HEK293T (cell line): ENCODE measurements around the gene NUDT17.
"Not testable (repeated sequence)": the region's sequence is repeated elsewhere in the genome, so short reads cannot be mapped to it uniquely, and the experiment has no call there.

Source experiments
- CTCF ChIA-PET: fragments of 350-600 bp; formaldehyde crosslinking; extraction: SDS; loops from one replicate; lab custom pipeline; 2021; ENCODE audit warnings: antibody characterized with exemption, inconsistent platforms; lab: Yijun Ruan, JAX
- POLR2A ChIA-PET: fragments of 350-600 bp; formaldehyde crosslinking; extraction: SDS; loops from one replicate; lab custom pipeline; 2020; ENCODE audit warnings: antibody characterized with exemption, inconsistent platforms; lab: Yijun Ruan, JAX
- DNase-seq: peaks from one replicate; pipeline ENCODE4 v3.0.0; 2012; ENCODE audit warnings: mixed read lengths; ENCODE audit errors: extremely low spot score
- ARNT ChIP-seq: fragments of 450-650 bp; IDR thresholded peaks from 2 replicates; pipeline ENCODE4 v1.6.1; 2017; ENCODE audit warnings: mild to moderate bottlenecking
- BHLHE40 ChIP-seq: fragments of 450-650 bp; IDR thresholded peaks from 2 replicates; pipeline ENCODE4 v1.6.1; 2016; ENCODE audit warnings: mild to moderate bottlenecking, moderate library complexity, borderline replicate concordance
- CTBP1 ChIP-seq: fragments of 450-650 bp; IDR thresholded peaks from 2 replicates; pipeline ENCODE4 v1.6.1; 2016; ENCODE audit warnings: borderline replicate concordance
- ELF4 ChIP-seq: fragments of 450-650 bp; IDR thresholded peaks from 2 replicates; pipeline ENCODE4 v1.6.1; 2017; ENCODE audit warnings: antibody characterized with exemption
- FOXA1 ChIP-seq: fragments of 450-650 bp; IDR thresholded peaks from 2 replicates; pipeline ENCODE4 v1.6.1; 2016; ENCODE audit warnings: mild to moderate bottlenecking
- FOXK2 ChIP-seq: fragments of 450-650 bp; IDR thresholded peaks from 2 replicates; pipeline ENCODE4 v1.6.1; 2016; ENCODE audit warnings: mild to moderate bottlenecking
- FOXM1 ChIP-seq: fragments of 450-650 bp; IDR thresholded peaks from 2 replicates; pipeline ENCODE4 v1.6.1; 2017; ENCODE audit warnings: mild to moderate bottlenecking, borderline replicate concordance
- HDGF ChIP-seq: fragments of 450-650 bp; IDR thresholded peaks from 2 replicates; pipeline ENCODE4 v1.6.1; 2017; ENCODE audit warnings: antibody characterized with exemption, borderline replicate concordance
- L3MBTL2 ChIP-seq: fragments of 450-650 bp; conservative IDR thresholded peaks from 2 replicates; pipeline ENCODE4 v1.6.1; 2016; ENCODE audit warnings: mild to moderate bottlenecking
- LEF1 ChIP-seq: fragments of 450-650 bp; IDR thresholded peaks from 2 replicates; pipeline ENCODE4 v1.6.1; 2017; ENCODE audit warnings: mild to moderate bottlenecking, borderline replicate concordance
- NFRKB ChIP-seq: fragments of 450-650 bp; IDR thresholded peaks from 2 replicates; pipeline ENCODE4 v1.6.1; 2016; ENCODE audit warnings: mild to moderate bottlenecking, moderate library complexity
- SP1 ChIP-seq: fragments of 450-650 bp; IDR thresholded peaks from 2 replicates; pipeline ENCODE4 v1.6.1; 2017
- SUZ12 ChIP-seq: fragments of 450-650 bp; IDR thresholded peaks from 2 replicates; pipeline ENCODE4 v1.6.1; 2016; ENCODE audit warnings: mild to moderate bottlenecking
- TARDBP ChIP-seq: fragments of 450-650 bp; IDR thresholded peaks from 2 replicates; pipeline ENCODE4 v1.6.1; 2016
- ZNF384 ChIP-seq: fragments of 450-650 bp; IDR thresholded peaks from 2 replicates; pipeline ENCODE4 v1.6.1; 2016
- TF ChIP-seq, protein P1 (sequence below): fragments of 450-650 bp; IDR thresholded peaks from 2 replicates; pipeline ENCODE4 v1.6.1; 2016

NUDT17 gene

DNA sequence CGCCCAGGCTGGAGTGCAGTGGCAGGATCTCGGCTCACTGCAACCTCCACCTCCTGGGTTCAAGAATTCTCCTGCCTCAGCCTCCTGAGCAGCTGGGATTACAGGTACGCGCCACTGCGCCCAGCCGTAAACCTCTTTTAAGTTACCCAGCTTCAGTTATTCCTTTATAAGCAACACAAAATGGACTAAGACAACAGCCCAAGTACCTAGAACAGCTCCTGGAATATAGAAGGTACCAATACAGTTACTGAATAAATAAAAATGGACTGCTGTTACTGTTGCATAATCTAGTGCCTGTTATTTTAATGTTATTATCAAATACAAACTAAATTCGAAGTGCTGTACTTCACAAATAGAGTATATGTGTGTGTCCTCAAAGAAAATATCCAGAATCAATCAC, 38.6 kb upstream of the NUDT17 start:
- ChIA-PET CTCF (no interaction called here), POLR2A (no interaction called here)
- DNase-seq: no peak
- TF ChIP-seq ELF4 (no peak), CTBP1 (no peak), NFRKB (no peak), HDGF (no peak), FOXM1 (no peak), FOXK2 (no peak), ARNT (no peak), FOXA1 (no peak), BHLHE40 (no peak), L3MBTL2 (no peak), TARDBP (no peak), SUZ12 (no peak), SP1 (no peak), ZNF384 (no peak)
- TF ChIP-seq, protein P1, sequence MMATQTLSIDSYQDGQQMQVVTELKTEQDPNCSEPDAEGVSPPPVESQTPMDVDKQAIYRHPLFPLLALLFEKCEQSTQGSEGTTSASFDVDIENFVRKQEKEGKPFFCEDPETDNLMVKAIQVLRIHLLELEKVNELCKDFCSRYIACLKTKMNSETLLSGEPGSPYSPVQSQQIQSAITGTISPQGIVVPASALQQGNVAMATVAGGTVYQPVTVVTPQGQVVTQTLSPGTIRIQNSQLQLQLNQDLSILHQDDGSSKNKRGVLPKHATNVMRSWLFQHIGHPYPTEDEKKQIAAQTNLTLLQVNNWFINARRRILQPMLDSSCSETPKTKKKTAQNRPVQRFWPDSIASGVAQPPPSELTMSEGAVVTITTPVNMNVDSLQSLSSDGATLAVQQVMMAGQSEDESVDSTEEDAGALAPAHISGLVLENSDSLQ: no peak

DNA sequence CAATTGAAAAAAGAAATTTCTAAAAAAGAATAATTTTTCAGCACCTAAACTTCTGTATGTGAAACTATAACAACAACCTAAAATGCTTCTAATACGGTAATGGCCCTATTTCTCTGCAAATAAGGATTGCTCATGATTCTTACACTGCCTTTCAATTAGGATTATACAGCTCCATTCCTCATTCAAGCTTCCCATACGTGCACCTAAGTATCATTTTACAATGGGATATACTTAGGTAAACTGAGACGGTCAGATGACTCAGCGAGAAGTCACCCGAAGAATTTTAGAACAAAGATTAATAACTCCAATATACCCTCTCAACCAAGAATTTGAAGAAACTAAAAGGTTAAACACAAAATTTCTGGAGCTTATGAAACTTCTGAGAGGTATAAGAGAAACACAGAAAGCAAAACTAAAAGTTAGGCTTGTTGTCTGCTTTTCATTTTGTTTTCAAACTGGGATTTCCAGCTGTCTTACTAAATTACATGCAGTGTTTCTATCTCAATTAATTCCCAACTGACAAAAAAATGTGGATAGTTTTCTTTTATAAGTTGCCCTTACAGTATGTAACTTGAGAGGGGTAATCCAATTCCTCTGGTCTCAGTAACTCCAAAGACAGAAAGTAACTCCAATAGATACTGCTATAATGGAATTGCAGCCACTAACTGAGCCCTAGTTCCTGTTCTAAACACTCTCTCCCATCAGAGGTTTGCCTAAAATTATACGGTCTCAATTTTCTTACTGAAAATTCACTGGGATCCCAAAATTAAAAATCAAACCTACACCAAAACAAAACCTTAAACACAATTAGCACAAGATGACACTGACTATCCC, 32.2 kb upstream of the NUDT17 start:
- DNase-seq, POLR2A ChIA-PET, CTCF ChIA-PET: not testable (repeated sequence)

DNA sequence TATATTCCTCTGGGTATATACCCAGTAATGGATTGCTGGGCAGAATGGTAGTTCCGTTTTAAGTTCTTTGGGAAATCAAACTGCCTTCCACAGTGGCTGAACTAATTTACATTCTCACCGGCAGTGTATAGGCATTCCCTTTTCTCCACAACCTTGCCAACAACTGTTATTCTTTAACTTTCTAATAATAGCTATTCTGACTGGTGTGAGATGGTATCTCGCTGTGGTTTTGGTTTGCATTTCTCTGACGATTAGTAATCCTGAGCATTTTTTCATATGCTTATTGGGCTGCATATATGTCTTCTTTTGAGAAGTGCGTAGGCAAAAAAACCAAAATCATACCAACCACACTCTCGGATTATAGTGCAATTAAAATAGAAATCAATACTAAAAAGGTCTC, 27.3 kb upstream of the NUDT17 start:
- DNase-seq, CTCF ChIA-PET, POLR2A ChIA-PET: not testable (repeated sequence)

DNA sequence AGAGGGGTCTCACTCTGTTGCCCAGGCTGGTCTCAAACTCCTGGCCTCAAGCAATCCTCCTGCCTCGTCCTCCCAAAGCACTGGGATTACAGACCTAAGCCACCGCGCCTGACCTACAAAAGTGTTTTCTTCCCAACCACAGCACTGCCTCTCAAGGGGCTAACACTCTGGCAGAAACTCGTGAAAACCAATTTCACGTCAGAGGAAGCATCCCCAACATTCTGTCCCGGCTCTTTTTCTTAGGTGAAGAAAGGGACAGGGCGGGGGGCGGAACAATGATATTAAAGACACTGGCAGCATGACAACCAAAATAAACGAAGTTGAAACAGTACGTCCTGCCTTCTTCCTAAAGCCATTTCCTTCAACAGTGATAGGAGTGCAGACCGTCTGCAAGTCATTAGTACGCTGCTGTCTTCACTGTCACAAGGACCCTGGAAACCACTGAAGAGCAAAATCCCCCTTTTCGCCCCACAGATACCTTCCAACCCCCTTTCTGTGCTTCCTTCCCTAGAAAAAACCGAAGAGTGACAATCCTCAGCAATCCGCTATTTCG, 22.6 kb upstream of the NUDT17 start:
- CTCF ChIA-PET, POLR2A ChIA-PET, DNase-seq: not testable (repeated sequence)

DNA sequence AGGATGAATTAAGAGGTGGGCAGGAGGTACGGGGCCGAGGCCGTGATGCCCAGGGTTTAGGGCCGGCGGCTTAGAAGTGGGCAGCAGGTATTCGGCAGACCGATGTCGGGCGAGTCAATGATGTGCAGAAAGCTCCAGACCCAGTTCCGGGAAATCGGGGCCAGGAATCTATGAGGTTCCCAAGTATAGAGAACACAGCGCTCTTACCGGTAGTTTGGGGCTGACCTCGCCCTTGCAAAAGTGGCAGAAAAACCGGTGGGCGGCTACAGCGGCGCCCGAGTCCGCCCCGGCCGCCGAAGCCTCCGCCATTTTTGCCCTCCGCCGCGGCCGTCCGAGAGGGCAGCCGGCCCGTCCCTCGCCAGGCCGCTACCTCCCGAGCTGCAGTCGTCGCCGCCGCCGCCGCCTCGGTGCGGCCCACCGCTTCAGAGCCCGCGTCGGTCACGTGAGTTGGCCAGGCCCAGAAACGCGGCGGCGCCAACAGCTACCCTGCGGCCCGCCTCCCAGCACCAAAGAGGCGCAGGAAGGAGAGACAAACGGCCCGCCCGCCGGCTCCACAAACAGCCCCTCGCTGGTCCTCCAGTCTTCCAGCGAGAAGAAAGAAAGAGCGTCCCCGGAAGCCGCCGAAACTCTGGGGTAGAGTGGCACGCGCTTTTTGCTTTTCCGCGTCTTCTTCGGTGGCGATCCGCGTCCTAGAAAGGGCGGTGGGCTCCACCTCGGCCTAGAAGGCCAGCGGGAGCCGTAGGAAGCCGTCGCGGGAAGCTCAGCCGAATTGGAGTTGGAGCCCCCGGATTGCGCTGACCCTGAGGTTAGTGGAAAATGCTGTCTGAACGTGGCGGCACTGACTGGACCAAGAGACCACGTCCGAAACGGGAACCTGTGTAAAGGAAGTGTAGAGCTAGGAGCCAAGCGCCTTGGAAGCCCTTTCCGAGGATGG, 21.6 kb upstream of the NUDT17 start, which contains the start of the genes POLR3C and RNF115:
Gene POLR3C (plus strand): TSS at position 636 of the 934 bp plus-strand sequence. CDS start 1,577 bp downstream, outside the sequence.
Gene RNF115 (minus strand): TSS at position 531 of the 934 bp plus-strand sequence. CDS start 222 bp downstream, at position 309.
- CTCF ChIA-PET: interaction anchor here (3.7 kb wide), 1 partner anchor 21 kb away, joined by 17 read pairs; the partner anchor contains the start of gene NUDT17
- TF ChIP-seq FOXA1 (no peak), ELF4 (peak; percentile 43; the same call in 1 of the 2 replicates), HDGF (no peak), SP1 (no peak), TARDBP (no peak), FOXK2 (no peak), L3MBTL2 (peak; percentile 94), ZNF384 (no peak)
- TF ChIP-seq, protein P1: no peak
- POLR2A ChIA-PET: interaction anchor here (0.6 to 3.4 kb wide), 22 partner anchors 15 to 212 kb away, joined by 3 to 27 read pairs (median 4); partner anchors contain the start of genes ANKRD34A, NUDT17, PIAS3 and POLR3GL
- DNase-seq: peak; percentile 91

DNA sequence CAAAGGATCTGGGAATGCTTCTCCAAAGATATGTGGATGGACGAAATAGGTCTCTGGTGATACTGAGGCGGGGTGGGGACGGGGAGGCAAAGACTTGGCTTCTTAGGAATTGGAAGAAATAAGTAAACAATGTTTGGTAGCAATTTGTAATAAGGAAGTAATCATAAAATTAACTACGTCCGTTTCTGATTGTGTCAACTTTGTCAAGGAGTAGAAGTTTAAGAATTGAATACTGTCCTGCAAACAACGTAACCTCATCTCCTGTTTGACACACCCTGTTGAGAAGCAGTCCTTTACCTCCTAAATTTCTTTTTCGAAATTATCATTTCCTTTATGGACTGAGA, 21.0 kb upstream of the NUDT17 start:
- ChIA-PET POLR2A (interaction anchor here (0.6 to 3.4 kb wide), 19 partner anchors 17 to 211 kb away, joined by 3 to 27 read pairs (median 4); partner anchors contain the start of genes ANKRD34A, NUDT17, PIAS3 and POLR3GL), CTCF (interaction anchor here (3.7 kb wide), 1 partner anchor 21 kb away, joined by 17 read pairs; the partner anchor contains the start of gene NUDT17)
- DNase-seq: no peak
- TF ChIP-seq ARNT: no peak
- no peak for TF ChIP-seq LEF1
- TF ChIP-seq FOXK2: no peak
- no peak for TF ChIP-seq ZNF384
- TF ChIP-seq CTBP1: no peak
- TF ChIP-seq HDGF: no peak
- TF ChIP-seq, protein P1: no peak
- no peak for TF ChIP-seq TARDBP
- TF ChIP-seq ELF4: no peak
- no peak for TF ChIP-seq NFRKB
- no peak for TF ChIP-seq FOXA1
- TF ChIP-seq L3MBTL2: no peak
- no peak for TF ChIP-seq SP1
- TF ChIP-seq FOXM1: no peak
- TF ChIP-seq BHLHE40: no peak
- TF ChIP-seq SUZ12: no peak
